Mucosa of descending colon (tissue), 3 donors: ENCODE data around the gene R3HDM4. TPM values are rescaled to one million over a fixed set of nuclear protein-coding genes. Genes with fewer than 3 reads are reported as not detected.
"Not testable (repeated sequence)": the region's sequence is repeated elsewhere in the genome, so short reads cannot be mapped to it uniquely, and the experiment has no call there.

Source experiments
- ATAC-seq: fragments of 200-7000 bp; cut with Tn5 transposase; one replicate; pipeline ENCODE4 v1.9.1; 2020; ENCODE audit warnings: mild to moderate bottlenecking, moderate library complexity
- DNase-seq, 3 donors: peaks; one replicate each; pipeline ENCODE4 v3.0.0-alpha.2; 2020
- H3K36me3 ChIP-seq: fragments of 200-600 bp; one replicate; pipeline ENCODE4 v1.8.0; 2021; ENCODE audit warnings: low read depth, mild to moderate bottlenecking
- H3K4me1 ChIP-seq: fragments of 200-600 bp; one replicate; pipeline ENCODE4 v1.8.0; 2021; ENCODE audit warnings: low read depth, mild to moderate bottlenecking
- H3K4me3 ChIP-seq: fragments of 200-600 bp; one replicate; pipeline ENCODE4 v1.8.0; 2021; ENCODE audit warnings: mild to moderate bottlenecking
- H3K9me3 ChIP-seq: fragments of 200-600 bp; one replicate; pipeline ENCODE4 v1.8.0; 2021; ENCODE audit warnings: mild to moderate bottlenecking
- intact Hi-C, 2 donors: fragments of 100-400 bp; cut with DNase I in 1 of 2; cut with micrococcal nuclease in 1 of 2; formaldehyde crosslinking; loops; one replicate each; pipeline versions ENCODE4 v1.11.0 to v1.11.1; 2022; cut with DNase I, micrococcal nuclease
- total RNA-seq, 3 donors: library from RNA; stranded (reverse); fragmentation: NEBNext Ultra II Directional in 2 of 3; extraction: Animal tissue kit (Norgen Biotek cat#: 25700) in 2 of 3; gene quantifications; one replicate each; pipeline versions ENCODE4 v1.2.1 to v1.2.4, GENCODE V29; 2021 to 2023
- TF ChIP-seq, protein P1 (sequence below): fragments of 200-600 bp; IDR thresholded peaks from one replicate; pipeline ENCODE4 v1.8.0; 2022; ENCODE audit warnings: antibody characterized with exemption, mild to moderate bottlenecking
- donor health status: DM: no; HTN: no; CAD: no; lungs with moderate emphysema.
- donor health status: DM: no; HTN: no; CAD: no.
- donor health status: DM: no; HTN: yes; CAD: no.

The R3HDM4 gene
- total RNA-seq, 3 donors from 2014 or later, result 52.6 to 62.6 (median 54.8) TPM

DNA sequence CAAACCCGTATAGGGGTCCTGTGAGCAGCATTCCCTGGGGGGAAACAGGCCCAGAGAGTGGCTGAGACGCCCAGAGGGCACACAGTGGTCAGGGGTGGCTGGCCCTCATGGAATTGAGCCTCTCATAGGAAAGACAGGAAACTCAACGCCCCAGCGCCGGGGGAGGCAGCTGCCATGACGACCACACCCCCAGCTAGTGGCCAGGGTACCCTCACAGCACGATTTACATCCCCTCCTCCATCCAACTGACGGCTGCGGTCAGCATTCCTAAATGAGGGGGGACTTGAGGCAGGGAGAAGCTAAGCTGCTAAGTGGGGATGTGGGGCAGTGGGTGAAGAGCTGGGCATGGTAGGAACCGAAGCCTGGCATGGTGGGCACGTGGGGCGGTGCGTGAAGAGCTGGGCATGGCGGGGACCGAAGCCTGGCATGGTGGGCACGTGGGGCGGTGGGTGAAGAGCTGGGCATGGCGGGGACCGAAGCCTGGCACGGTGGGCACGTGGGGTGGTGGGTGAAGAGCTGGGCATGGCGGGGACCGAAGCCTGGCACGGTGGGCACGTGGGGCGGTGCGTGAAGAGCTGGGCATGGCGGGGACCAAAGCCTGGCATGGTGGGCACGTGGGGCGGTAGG, 30.0 kb downstream of the R3HDM4 start:
- TF ChIP-seq, protein P1, sequence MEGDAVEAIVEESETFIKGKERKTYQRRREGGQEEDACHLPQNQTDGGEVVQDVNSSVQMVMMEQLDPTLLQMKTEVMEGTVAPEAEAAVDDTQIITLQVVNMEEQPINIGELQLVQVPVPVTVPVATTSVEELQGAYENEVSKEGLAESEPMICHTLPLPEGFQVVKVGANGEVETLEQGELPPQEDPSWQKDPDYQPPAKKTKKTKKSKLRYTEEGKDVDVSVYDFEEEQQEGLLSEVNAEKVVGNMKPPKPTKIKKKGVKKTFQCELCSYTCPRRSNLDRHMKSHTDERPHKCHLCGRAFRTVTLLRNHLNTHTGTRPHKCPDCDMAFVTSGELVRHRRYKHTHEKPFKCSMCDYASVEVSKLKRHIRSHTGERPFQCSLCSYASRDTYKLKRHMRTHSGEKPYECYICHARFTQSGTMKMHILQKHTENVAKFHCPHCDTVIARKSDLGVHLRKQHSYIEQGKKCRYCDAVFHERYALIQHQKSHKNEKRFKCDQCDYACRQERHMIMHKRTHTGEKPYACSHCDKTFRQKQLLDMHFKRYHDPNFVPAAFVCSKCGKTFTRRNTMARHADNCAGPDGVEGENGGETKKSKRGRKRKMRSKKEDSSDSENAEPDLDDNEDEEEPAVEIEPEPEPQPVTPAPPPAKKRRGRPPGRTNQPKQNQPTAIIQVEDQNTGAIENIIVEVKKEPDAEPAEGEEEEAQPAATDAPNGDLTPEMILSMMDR, result no peak
- intact Hi-C loops, result no loop called here
- Histone ChIP-seq H3K9me3 (no peaks in the 10 kb centered on the region), H3K4me1 (no peaks in the 10 kb centered on the region), H3K36me3 (peaks cover 4% of the 10 kb centered on the region), H3K4me3 (no peak overlapping the region)
- no peak for DNase-seq
- no peak for ATAC-seq

DNA sequence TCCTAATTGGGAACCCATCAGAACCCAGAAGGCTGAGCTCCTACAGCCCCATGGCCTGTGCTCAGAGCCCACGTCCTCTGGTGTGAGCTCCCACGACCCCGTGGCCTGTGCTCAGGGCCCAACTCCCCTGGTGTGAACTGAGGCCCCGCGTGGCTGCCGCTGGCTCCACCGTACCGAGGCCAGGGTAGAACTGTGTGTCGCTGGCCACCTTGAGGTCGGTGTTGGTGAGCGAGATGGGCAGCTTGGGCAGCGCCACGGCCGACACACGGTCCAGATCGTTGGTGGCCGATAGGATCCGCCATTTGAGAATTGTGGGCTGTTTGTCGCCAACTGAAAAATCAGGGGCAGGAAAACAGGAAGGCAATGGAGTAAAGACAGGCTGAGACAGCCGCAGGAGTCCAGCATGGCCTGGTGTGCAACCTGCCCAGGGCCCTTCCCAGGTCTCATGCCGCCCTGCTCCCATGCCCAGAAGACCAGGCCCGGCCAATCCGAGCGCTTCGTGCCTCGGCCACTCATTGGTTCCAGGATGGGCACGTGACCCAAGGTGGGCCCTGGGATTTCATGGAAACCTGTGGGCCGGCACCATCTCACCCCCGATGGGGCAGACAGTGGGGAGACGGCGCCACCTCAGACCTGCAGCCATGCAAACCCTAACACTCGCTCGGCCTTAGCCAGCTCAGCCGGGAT, 31.5 kb downstream of the R3HDM4 start:
- no peaks in the 10 kb centered on the region for H3K4me1 ChIP-seq
- no peak for ATAC-seq
- H3K36me3 ChIP-seq, result peaks cover 4% of the 10 kb centered on the region
- intact Hi-C loops, result no loop called here
- no peaks in the 10 kb centered on the region for H3K9me3 ChIP-seq
- TF ChIP-seq, protein P1, result no peak
- DNase-seq, result no peak
- no peak overlapping the region for H3K4me3 ChIP-seq

DNA sequence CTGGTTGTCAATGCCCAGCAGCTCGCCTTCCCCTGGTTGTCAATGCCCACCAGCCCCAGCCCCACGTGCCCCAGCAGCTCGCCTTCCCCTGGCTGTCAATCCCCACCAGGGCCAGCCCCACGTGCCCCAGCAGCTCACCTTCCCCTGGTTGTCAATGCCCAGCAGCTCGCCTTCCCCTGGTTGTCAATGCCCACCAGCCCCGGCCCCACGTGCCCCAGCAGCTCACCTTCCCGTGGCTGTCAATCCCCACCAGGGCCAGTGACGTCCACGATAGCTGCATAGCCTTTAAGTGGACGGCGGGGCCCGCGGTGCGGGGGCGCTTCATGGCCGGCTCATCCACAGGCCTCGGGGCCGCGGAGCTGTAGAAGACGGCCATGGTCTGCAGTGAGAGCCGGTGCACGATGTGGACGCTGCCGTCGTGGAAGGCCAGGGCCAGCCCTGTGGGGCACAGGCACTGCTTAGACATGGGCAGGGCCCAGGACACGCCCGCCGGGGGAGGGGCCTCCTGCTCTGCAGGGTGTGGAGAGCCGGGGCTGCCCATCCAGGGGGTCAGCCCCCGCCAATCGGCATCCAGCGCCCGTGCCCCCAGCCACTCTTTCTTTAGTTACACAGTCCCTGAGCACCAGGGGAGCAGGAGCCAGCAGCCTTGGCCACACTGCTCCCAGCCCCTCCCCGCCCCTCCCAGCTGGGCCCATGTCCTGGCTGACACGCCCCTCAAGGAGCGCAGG, 33.1 kb downstream of the R3HDM4 start:
- DNase-seq, result peak in 1 of 3 donors; percentile 52
- intact Hi-C loops, result no loop called here
- H3K9me3 ChIP-seq, result no peaks in the 10 kb centered on the region
- ATAC-seq, result peak; percentile 45
- no peaks in the 10 kb centered on the region for H3K4me1 ChIP-seq
- peaks cover 4% of the 10 kb centered on the region for H3K36me3 ChIP-seq
- H3K4me3 ChIP-seq, result no peak overlapping the region
- TF ChIP-seq, protein P1, result no peak

DNA sequence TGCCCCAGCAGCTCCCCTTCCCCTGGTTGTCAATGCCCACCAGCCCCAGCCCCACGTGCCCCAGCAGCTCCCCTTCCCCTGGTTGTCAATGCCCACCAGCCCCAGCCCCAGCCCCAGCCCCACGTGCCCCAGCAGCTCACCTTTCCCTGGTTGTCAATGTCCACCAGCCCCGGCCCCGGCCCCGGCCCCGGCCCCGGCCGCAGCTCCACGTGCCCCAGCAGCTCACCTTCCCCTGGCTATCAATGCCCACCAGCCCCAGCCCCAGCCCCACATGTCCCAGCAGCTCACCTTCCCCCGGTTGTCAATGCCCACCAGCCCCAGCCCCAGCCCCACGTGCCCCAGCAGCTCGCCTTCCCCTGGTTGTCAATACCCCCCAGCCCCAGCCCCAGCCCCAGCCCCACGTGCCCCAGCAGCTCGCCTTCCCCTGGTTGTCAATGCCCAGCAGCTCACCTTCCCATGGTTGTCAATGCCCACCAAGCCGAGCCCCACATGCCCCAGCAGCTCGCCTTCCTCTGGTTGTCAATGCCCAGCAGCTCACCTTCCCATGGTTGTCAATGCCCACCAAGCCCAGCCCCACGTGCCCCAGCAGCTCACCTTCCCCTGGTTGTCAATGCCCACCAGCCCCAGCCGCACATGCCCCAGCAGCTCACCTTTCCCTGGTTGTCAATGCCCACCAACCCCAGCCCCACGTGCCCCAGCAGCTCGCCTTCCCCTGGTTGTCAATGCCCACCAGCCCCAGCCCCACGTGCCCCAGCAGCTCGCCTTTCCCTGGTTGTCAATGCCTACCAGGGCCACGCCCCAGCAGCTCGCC, 34.1 kb downstream of the R3HDM4 start:
- H3K4me1 ChIP-seq, ATAC-seq, H3K36me3 ChIP-seq, H3K4me3 ChIP-seq, DNase-seq, H3K9me3 ChIP-seq, intact Hi-C loops: not testable (repeated sequence)

DNA sequence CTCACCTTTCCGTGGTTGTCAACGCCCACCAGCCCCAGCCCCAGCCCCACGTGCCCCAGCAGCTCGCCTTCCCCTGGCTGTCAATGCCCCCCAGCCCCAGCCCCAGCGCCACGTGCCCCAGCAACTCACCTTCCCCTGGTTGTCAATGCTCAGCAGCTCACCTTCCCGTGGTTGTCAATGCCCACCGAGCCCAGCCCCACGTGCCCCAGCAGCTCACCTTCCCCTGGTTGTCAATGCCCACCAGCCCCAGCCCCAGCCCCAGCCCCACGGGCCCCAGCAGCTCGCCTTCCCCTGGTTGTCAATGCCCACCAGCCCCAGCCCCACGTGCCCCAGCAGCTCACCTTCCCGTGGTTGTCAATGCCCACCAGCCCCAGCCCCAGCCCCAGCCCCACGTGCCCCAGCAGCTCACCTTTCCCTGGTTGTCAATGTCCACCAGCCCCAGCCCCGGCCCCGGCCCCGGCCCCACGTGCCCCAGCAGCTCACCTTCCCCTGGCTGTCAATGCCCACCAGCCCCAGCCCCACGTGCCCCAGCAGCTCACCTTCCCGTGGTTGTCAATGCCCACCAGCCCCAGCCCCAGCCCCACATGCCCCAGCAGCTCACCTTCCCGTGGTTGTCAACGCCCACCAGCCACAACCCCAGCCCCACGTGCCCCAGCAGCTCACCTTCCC, 34.9 kb downstream of the R3HDM4 start:
- H3K4me1 ChIP-seq, ATAC-seq, H3K36me3 ChIP-seq, H3K4me3 ChIP-seq, DNase-seq, H3K9me3 ChIP-seq, intact Hi-C loops: not testable (repeated sequence)

DNA sequence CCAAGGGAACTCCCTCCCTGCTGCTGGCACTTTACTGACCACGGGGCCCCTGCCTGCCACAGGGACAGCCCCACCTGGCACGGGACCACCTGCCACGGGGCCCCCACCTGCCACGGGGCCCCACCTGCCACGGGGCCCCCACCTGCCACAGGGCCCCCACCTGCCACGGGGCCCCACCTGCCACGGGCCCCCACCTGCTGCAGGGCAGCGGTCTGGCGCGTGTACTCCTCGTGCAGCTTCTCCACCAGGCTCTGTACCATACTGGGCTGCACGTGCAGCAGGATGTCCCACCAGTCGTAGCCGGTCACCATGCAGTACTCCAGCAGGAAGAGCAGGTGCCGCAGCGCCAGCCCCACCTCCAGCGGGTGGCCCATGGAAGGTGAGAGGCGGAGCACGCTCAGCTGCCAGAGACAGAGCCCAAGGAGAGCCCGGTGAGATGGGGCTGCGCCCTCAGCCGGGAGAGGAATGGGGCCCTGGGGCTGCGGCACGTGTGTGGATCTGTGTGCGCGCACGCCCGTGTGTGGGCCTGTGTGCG, 36.2 kb downstream of the R3HDM4 start:
- DNase-seq (no peak), ATAC-seq (no peak)
- H3K4me3 ChIP-seq, result no peak overlapping the region
- TF ChIP-seq, protein P1, result no peak
- H3K36me3 ChIP-seq, result no peaks in the 10 kb centered on the region
- intact Hi-C loops, result no loop called here
- peaks cover 9% of the 10 kb centered on the region for H3K4me1 ChIP-seq
- H3K9me3 ChIP-seq, result no peaks in the 10 kb centered on the region
